HG03108 (cell line): ENCODE data around the gene POTEM.
"Not testable (repeated sequence)": the region's sequence is repeated elsewhere in the genome, so short reads cannot be mapped to it uniquely, and the experiment has no call there.

ENCODE experiments used
- ATAC-seq: cut with Tn5 transposase; IDR thresholded peaks from one replicate; pipeline ENCODE4 v1.9.1; 2021; ENCODE audit warnings: moderate library complexity; ENCODE audit not compliant: unreplicated experiment

POTEM gene

GRCh38 chr14:18967134-18967533 is at the start of gene POTEM:
Gene POTEM, plus strand, starts transcription at chr14:18967434. Its CDS starts 52 bp downstream, at chr14:18967486.
- ATAC-seq: not testable (repeated sequence)

- not testable (repeated sequence) for ATAC-seq
Observed at GRCh38 chr14:18918345-18918744, 48.9 kb upstream of the POTEM start.

- ATAC-seq: not testable (repeated sequence)
Observed at GRCh38 chr14:18920052-18920451, 47.2 kb upstream of the POTEM start.

GRCh38 chr14:18921055-18921701 is 46.1 kb upstream of the POTEM start:
- not testable (repeated sequence) for ATAC-seq

- not testable (repeated sequence) for ATAC-seq
Observed at GRCh38 chr14:18936848-18937247, 30.4 kb upstream of the POTEM start.

GRCh38 chr14:18938733-18939132 is 28.5 kb upstream of the POTEM start:
- ATAC-seq: not testable (repeated sequence)

- ATAC-seq: not testable (repeated sequence)
Observed at GRCh38 chr14:18949939-18950338, 17.3 kb upstream of the POTEM start.

GRCh38 chr14:18953085-18953484 is 14.1 kb upstream of the POTEM start:
- ATAC-seq: not testable (repeated sequence)

- ATAC-seq: not testable (repeated sequence)
Observed at GRCh38 chr14:18955816-18956215, 11.4 kb upstream of the POTEM start.

GRCh38 chr14:18961576-18961975 is 5.7 kb upstream of the POTEM start:
- not testable (repeated sequence) for ATAC-seq

- ATAC-seq: not testable (repeated sequence)
Observed at GRCh38 chr14:18962143-18962542, 5.1 kb upstream of the POTEM start.

GRCh38 chr14:18963276-18963675 is 4.0 kb upstream of the POTEM start:
- not testable (repeated sequence) for ATAC-seq

- not testable (repeated sequence) for ATAC-seq
Observed at GRCh38 chr14:18964878-18965277, 2.4 kb upstream of the POTEM start.

GRCh38 chr14:19002566-19002965 is 35.3 kb downstream of the POTEM start:
- not testable (repeated sequence) for ATAC-seq

- ATAC-seq: not testable (repeated sequence)
Observed at GRCh38 chr14:19006490-19006889, 39.3 kb downstream of the POTEM start.

- ATAC-seq: not testable (repeated sequence)
Observed at GRCh38 chr14:19007678-19008077, 40.4 kb downstream of the POTEM start.

GRCh38 chr14:19011029-19011428 is 43.8 kb downstream of the POTEM start:
- ATAC-seq: not testable (repeated sequence)

GRCh38 chr14:19011703-19012102 is 44.5 kb downstream of the POTEM start:
- not testable (repeated sequence) for ATAC-seq

- ATAC-seq: not testable (repeated sequence)
Observed at GRCh38 chr14:19015185-19015584, 48.0 kb downstream of the POTEM start.

- not testable (repeated sequence) for ATAC-seq
Observed at GRCh38 chr14:19025080-19025589, 57.9 kb downstream of the POTEM start.

- not testable (repeated sequence) for ATAC-seq
Observed at GRCh38 chr14:19026649-19027351, 59.6 kb downstream of the POTEM start.

GRCh38 chr14:19027895-19028294 is 60.7 kb downstream of the POTEM start:
- ATAC-seq: not testable (repeated sequence)
